MCF 10A (cell line): ENCODE results near the gene RBM39. TPM values are rescaled to one million over a fixed set of nuclear protein-coding genes. Genes with fewer than 3 reads are reported as not detected.

Source experiments
- BruUV-seq: library from RNA; stranded (reverse); fragments of 400-500 nt; replicated peaks from 2 replicates; lab custom pipeline; 2021; lab: Mats Ljungman, UMichigan
- CTCF ChIA-PET: fragments of 300-600 bp; sonication (Branson Sonifier 250); formaldehyde crosslinking; extraction: SDS; loops from one replicate; lab custom pipeline; 2021; ENCODE audit warnings: antibody characterized with exemption, inconsistent platforms; lab: Yijun Ruan, JAX
- POLR2A ChIA-PET: fragments of 300-600, 350-650 bp; sonication (Branson Sonifier 250); formaldehyde crosslinking; extraction: SDS; loops from one replicate; lab custom pipeline; 2020; ENCODE audit warnings: antibody characterized with exemption, inconsistent platforms; lab: Yijun Ruan, JAX
- DNase-seq: peaks from one replicate; pipeline ENCODE4 v3.0.0-alpha.2; 2018; ENCODE audit not compliant: unreplicated experiment
- H3K27ac Mint-ChIP-seq: one replicate; pipeline ENCODE4 v1.8.0; 2022; ENCODE audit warnings: mild to moderate bottlenecking, low read depth, mixed read lengths; ENCODE audit not compliant: unreplicated experiment
- H3K27me3 Mint-ChIP-seq: one replicate; pipeline ENCODE4 v1.8.0; 2022; ENCODE audit warnings: mixed read lengths; ENCODE audit not compliant: insufficient read depth, unreplicated experiment
- H3K36me3 Mint-ChIP-seq: one replicate; pipeline ENCODE4 v1.8.0; 2022; ENCODE audit warnings: mild to moderate bottlenecking, moderate library complexity, mixed read lengths; ENCODE audit not compliant: insufficient read depth, unreplicated experiment
- H3K4me1 Mint-ChIP-seq: one replicate; pipeline ENCODE4 v1.8.0; 2022; ENCODE audit warnings: mixed read lengths; ENCODE audit not compliant: insufficient read depth, unreplicated experiment
- H3K4me3 Mint-ChIP-seq: one replicate; pipeline ENCODE4 v1.8.0; 2022; ENCODE audit warnings: mild to moderate bottlenecking, moderate library complexity, mixed read lengths; ENCODE audit not compliant: unreplicated experiment
- H3K9me3 Mint-ChIP-seq: one replicate; pipeline ENCODE4 v1.8.0; 2022; ENCODE audit warnings: mixed read lengths; ENCODE audit not compliant: unreplicated experiment
- CTCF ChIP-seq: fragments of 200-600 bp; IDR thresholded peaks from one replicate; pipeline ENCODE4 v1.8.0; 2022; ENCODE audit warnings: antibody characterized with exemption, mild to moderate bottlenecking; ENCODE audit not compliant: unreplicated experiment
- intact Hi-C: fragments of 100-400 bp; cut with micrococcal nuclease; formaldehyde crosslinking; loops from 2 replicates; pipeline ENCODE4 v1.14.1; 2022
- total RNA-seq: library from RNA; stranded (reverse); gene quantifications from 2 replicates; pipeline ENCODE4 v1.2.3, GENCODE V29; 2022

RBM39 gene
- total RNA-seq, 1 experiment from 2014 or later = 438 TPM

GRCh38 chr20:35698298-35699126, 43.5 kb downstream of the RBM39 start:
- Mint-ChIP-seq H3K36me3 (peaks cover 76% of the 10 kb centered on the region), H3K27me3 (no peaks in the 10 kb centered on the region), H3K4me3 (peak overlapping the region; percentile 98), H3K4me1 (peaks cover 14% of the 10 kb centered on the region), H3K9me3 (no peaks in the 10 kb centered on the region), H3K27ac (peak overlapping the region; percentile 99)
- DNase-seq = no peak
- TSS peak; percentile 4 for BruUV-seq
- ChIA-PET POLR2A (interaction anchor here (0.8 to 14.8 kb wide), 17 partner anchors 12 to 764 kb away, joined by 3 to 266 read pairs (median 11); partner anchors contain the start of genes CPNE1, PHF20, RBM12 and RBM39), CTCF (no interaction called here)
- intact Hi-C loops = loop anchor here (2.0 kb wide), 1 partner anchor 188 kb away; no protein-coding TSS in a partner anchor
- TF ChIP-seq CTCF = no peak

GRCh38 chr20:35697696-35698297, 44.3 kb downstream of the RBM39 start:
- H3K4me1 Mint-ChIP-seq = peaks cover 14% of the 10 kb centered on the region
- no peaks in the 10 kb centered on the region for H3K9me3 Mint-ChIP-seq
- peak overlapping the region; percentile 99 for H3K27ac Mint-ChIP-seq
- ChIA-PET POLR2A (interaction anchor here (0.9 to 14.8 kb wide), 7 partner anchors 13 to 256 kb away, joined by 3 to 266 read pairs (median 53); partner anchors contain the start of genes CPNE1, RBM12, RBM39 and SCAND1), CTCF (no interaction called here)
- no peaks in the 10 kb centered on the region for H3K27me3 Mint-ChIP-seq
- peak overlapping the region; percentile 98 for H3K4me3 Mint-ChIP-seq
- no peak for TF ChIP-seq CTCF
- no peak for DNase-seq
- peaks cover 76% of the 10 kb centered on the region for H3K36me3 Mint-ChIP-seq
- BruUV-seq = no TSS peak
- intact Hi-C loops = loop anchor here (2.0 kb wide), 1 partner anchor 187 kb away; no protein-coding TSS in a partner anchor

- intact Hi-C loops = no loop called here
- no peak for TF ChIP-seq CTCF
- BruUV-seq = no TSS peak
- H3K9me3 Mint-ChIP-seq = no peaks in the 10 kb centered on the region
- no peak overlapping the region for H3K27ac Mint-ChIP-seq
- ChIA-PET CTCF (interaction anchor here (0.6 kb wide), 1 partner anchor 100 kb away, joined by 3 read pairs; no protein-coding TSS in a partner anchor), POLR2A (no interaction called here)
- no peaks in the 10 kb centered on the region for H3K27me3 Mint-ChIP-seq
- H3K36me3 Mint-ChIP-seq = peaks cover 74% of the 10 kb centered on the region
- no peak overlapping the region for H3K4me3 Mint-ChIP-seq
- H3K4me1 Mint-ChIP-seq = peaks cover 14% of the 10 kb centered on the region
- no peak for DNase-seq
Observed at GRCh38 chr20:35695978-35696377, 46.1 kb downstream of the RBM39 start.

- intact Hi-C loops = no loop called here
- TF ChIP-seq CTCF = no peak
- BruUV-seq = no TSS peak
Observed at GRCh38 chr20:35695245-35695749, 46.8 kb downstream of the RBM39 start.

More at GRCh38 chr20:35695245-35695749, 46.8 kb downstream of the RBM39 start:
- Mint-ChIP-seq H3K27ac (peak overlapping the region; percentile 5), H3K4me3 (no peak overlapping the region), H3K36me3 (peaks cover 74% of the 10 kb centered on the region), H3K9me3 (no peaks in the 10 kb centered on the region), H3K4me1 (peaks cover 14% of the 10 kb centered on the region), H3K27me3 (no peaks in the 10 kb centered on the region)
- CTCF ChIA-PET = no interaction called here
- no peak for DNase-seq
- POLR2A ChIA-PET = no interaction called here
